HG03378 (cell line): ENCODE data around the gene MCTP2.

ENCODE experiments used
- ATAC-seq: cut with Tn5 transposase; IDR thresholded peaks from one replicate; pipeline ENCODE4 v1.9.1; 2021; ENCODE audit warnings: mild to moderate bottlenecking, moderate library complexity; ENCODE audit not compliant: unreplicated experiment

The MCTP2 gene

DNA sequence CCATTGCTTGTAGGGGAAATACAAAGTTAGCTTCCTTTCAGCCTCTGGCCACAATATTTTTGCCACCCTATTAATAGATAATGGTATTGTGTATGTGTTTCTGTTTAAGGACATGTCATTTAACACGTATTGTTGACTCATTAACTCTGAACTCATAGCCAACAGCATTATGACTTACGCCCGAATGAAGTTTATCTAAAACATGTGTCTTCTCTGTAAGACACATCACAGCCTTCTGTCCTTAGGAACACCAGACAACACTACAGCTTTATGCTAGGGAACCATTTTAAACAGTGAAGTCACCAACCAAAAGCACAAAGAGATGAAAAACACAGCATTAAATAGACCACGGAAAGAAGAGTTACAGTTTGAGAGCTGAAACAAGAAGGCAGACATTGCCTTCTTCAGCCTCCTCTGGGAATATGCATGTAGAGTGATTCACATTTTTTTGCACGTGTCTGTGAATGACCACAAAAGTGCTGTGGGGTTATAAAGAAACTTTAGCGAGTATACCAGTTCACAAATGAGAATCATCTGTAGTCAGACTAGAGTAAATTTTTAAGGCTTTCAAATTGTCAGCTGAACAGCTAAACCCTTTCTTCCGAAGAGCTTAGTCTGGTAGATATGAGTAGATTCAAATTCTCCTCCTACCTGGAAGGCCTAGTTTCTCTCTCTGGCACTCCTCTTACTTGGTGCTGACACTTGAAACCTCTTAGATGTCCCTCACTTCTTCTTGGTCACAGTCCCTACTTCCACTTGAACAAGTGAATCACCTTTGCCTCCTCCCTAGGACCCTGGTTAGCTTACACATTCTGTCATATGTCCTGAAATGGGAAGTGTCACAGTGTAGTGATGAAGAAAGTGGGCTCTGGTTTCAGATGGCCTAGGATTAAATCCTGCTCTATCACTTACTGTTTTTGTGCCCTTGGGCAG lies 32.2 kb downstream of the MCTP2 start:
- peak; percentile 87 for ATAC-seq

DNA sequence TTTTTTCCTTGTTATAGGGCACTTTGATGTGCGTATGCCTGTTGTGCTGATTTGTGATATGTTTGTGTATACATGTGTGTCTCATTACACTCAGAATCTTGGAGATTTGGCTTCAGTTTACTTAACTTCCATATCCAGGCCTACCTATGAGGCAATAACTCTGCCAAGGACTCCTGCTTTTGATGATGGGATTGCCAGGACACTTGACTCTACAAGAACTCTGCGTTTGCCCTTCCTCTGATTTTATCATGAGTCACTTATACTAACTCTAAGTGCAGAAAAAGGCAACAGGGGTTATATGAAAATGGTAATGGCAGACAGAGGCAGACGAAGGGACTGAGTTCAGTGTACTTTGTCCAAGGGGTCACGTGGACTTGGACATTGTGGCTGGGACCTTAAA lies 33.6 kb downstream of the MCTP2 start:
- ATAC-seq = no peak

DNA sequence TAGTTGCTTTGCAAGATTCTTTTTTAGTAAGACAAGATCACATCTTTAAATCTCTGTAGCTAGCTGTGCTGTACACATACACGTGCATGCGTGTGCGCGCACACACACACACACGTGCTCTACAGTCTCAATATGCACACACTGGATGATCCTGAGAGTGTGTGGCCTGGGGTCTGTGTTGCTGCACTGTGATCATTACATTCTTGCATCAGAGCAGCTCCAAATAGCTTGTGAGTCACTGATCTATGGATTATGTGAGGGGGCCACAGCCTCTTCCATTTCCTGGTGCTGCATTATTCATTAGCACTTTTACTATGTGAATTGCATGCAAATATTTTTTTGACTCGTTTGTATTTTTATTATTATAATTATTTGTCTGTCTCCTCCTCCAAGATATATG lies 34.6 kb downstream of the MCTP2 start:
- ATAC-seq = no peak

DNA sequence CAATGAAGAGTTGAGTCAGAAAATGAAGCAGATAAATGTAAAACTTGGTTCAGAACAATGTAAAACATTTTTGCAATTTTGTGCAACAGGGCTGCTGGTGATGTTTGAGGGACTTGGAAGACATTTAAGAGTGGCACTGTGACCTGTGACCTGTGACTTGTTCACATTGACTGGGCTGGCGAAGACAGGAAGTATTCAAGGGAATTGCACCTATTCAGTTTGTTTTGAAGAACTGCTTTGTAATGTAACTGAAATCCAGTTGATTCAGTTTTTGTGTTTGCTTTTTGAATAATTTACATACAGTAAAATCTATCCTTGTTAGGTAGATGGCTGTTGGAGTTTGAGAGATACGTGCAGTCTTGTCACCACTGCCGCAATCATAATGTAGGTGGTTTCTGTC lies 35.4 kb downstream of the MCTP2 start:
- no peak for ATAC-seq

DNA sequence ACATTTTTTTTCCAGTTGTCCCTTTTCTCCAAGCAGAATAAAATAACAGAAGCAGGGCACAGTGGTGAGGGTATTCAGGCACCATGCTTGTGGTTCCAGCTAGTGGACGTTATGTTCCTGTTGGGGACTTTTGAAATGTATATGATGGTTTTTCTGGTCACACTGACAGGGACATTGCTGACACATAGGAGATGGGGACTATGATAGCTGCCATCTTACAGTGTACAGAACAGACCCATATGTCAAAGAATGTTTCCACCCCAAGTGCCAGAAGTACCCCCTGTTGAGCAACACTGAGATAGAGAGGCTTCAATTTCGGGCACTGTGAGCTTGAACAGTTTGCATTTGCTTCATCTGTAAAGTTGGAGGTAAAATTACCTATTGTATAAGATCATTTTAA lies 38.6 kb downstream of the MCTP2 start:
- ATAC-seq = no peak

DNA sequence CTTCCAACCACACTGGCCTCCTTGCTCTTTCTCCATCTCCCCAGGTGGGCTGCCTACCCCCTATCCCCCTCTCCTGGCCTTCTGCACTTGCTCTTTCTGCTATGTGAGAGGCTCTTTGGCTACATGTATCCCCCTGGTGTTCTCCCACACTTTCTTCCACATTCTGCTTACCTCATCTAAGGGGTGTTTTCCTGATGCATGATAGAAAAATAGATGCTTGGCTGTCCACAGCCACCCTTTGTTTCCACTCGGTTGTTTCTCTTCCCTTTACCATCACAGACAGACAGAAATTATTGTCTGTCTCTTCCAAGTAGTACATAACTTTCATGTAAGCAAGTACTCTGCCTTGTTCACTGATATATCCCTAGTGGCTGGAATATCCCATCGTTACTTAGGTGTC lies 39.2 kb downstream of the MCTP2 start:
- ATAC-seq = no peak

DNA sequence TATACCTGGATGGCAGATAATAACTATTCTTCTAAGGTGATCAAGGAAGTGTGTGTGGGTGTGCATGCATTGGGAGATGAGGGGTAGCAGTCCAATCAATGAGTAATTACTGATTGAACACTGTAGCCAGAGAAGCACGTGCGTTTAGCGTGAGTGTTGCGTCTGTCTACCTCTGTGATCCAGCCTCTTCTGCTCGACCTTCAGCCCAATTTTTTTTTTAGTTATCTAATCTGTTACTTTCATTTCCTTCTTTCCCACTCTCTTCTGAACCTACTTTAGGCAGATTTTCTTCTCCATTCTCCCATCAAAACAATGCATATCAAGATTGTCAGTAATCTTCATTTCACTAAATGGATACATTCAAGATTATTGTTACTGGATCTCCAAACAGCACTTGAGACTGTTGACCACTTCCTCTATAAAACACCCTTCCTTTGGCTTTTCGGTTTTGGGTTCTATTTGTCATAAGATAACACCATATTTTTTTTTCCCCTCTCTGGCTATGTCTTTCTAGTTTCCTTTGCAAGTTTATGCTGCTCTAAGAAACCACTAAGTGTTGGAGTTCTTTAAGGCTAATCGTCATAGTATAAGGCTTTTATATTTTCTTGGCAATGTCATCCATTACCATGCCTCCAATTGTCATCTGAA lies 41.0 kb downstream of the MCTP2 start:
- ATAC-seq = peak; percentile 85

DNA sequence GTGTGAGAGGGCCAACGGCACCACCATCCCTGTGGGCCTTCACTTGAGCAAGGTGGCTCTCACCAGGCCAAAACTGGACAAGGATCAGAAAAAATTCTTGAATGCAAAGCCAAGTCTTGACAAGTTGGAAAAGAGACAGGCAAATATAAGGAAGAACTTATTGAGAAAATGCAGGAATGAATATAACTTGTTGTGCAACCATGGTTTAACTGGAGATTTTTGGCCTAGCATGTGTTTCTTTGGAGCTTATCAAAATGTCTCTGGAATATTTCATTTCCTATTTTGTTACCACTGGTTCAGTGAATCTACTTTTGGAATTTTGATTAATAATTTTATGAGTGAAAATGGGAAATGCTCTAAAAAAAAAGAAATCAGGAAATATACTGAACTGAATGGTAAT lies 42.5 kb downstream of the MCTP2 start:
- no peak for ATAC-seq

DNA sequence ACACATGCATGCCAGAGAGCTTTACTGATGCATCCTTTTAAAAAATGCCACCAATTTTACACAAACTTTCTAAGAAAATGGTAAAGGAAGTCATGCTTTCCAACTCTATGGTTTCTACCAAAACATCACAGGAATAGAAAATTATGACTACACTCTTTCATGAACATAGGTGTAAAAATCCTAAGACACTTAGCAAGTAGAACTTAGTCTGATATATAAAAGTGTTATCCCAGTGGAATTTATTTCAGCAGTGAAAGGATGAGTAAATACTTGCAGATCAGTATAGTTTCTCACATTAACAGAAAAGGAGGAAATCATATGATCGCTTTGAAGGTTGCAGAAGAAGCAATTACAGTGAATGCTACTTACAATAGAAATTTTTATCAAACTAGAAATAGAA lies 43.4 kb downstream of the MCTP2 start:
- ATAC-seq = no peak

DNA sequence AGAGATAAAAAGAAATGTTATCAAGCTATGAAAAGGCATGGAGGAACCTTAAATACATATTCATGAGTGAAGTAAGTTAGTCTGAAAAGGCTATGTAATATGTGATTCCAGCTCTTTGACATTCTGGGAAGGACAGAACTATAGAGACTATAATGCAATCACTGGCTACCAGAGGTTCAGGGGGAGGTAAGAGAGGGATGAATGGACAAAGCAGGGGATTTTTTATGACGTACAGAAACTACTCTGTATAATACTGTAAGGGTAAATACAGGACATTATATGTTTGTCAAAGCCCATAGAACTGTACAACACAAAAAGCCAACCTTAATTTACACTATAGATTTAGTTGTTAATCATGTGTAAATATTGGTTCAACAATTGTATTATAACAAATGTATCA lies 46.1 kb downstream of the MCTP2 start:
- ATAC-seq = no peak

DNA sequence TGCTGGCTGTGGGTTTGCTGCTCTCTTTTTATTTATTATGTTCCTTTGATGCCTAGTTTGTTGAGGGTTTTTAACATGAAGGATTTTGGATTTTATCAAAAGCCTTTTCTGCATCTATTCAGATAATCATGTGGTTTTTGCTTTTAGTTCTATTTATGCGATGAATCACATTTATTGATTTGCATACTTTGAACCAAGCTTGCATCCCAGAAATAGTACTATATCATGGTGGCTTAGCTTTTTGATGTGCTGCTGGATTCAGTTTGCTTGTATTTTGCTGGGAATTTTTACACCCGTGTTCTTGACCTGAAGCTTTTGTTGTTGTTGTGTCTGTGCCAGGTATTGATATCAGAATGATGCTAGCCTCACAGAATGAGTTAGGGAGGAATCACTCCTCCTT lies 48.4 kb downstream of the MCTP2 start:
- ATAC-seq = no peak

DNA sequence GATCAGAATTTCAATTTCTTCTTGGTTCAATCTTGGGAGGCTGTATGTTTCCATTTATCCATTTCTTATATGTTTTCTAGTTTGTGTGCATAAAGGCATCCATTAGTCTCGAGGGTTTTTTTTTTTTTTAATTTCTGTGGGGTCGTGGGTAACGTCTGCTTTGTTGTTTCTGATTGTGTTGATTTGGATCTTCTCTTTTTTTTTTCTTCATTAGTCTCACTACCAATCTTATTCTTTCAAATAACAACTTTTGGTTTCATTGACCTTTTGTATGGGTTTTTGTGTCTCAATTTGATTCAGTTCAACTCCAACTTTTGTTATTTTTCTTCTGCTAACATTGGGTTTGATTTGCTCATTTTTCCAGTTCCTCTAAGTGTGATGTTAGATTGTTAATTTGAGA lies 48.9 kb downstream of the MCTP2 start:
- ATAC-seq = no peak

DNA sequence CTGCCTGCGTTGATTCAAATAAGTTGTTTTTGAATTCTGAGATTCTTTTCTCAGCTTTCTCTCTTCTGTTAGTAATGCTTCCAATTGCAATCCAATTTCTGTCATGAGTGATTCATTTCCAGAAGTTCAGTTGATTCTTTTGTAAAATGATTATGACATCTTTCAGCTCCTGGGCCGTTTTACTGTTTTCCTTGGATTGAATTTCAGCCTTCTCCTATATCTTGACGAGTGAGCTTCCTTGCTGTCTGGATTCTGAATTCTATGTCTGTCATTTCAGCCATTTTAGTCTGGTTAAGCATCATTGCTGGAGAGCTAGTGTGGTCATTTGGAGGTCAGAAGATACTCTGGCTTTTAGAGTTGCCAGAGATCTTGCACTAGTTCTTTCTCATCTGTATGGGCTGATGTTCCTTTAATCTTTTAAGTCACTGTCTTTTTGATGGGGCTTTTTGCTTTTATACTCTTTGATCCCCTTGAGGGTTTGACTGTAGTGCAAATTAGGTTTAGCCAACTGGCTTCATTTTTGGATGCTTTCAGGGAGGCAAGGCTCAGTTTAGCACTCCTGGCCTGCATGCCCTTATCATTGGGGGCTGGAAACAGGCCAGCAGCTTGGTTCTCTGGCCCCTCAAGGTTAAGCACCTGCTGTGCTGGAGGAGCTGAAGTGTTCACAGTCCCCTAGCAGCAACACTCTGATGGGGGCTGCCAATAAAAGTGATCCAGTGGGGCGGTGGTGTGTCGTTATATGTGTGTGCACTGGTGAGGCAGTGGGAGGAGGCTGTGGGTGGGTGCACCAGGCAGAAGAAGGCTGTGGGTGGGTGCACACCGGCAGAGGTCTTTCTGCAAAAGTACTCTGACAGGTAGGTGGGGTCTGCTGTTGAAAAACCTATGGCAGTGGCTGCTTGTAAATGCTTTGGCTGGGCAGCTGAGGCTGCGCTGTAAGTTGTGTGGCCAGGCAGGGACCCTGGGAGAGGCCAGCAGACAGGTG lies 51.2 kb downstream of the MCTP2 start:
- ATAC-seq = no peak

DNA sequence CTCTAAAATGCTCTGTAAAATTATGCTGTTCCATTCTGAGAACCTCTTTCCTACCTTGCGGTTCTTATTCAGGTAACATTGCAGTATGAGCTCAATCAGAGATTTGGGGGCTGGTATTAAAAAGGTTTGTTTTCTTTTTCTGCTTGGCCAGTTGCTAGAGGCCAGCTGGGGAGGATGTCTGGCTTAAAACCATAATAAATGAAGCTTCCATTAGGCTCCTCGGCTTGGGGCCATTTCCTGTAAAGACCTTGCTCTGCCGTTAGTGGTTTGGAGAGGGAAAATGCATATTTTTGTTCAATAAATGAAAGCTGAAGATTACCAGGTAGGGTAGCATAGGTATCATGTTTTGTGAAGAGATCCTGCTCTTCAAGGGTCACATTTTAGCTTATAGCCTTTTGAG lies 55.2 kb downstream of the MCTP2 start:
- no peak for ATAC-seq

DNA sequence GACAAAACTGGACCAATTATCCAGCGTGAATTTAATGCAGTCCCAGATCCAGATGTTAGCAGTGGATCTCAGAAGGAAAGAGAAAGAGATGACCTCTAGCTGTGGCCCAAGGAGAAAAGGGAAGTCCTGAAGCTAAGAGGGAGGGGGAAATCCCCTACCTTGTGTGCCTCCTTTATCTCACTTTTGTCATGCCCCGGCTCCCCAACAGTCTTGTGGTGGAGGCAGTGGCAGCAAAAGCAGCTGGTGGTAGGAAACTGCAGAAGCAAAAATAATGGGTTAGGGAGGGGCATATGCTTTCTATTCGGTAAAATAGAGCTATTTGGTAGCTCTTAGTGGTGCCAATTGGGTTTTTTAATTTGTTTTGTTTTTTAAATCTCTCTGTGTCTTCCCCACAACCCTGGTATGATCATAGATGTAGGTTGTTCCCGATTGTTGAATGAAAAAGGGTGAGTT lies 56.5 kb downstream of the MCTP2 start:
- ATAC-seq = peak; percentile 98

DNA sequence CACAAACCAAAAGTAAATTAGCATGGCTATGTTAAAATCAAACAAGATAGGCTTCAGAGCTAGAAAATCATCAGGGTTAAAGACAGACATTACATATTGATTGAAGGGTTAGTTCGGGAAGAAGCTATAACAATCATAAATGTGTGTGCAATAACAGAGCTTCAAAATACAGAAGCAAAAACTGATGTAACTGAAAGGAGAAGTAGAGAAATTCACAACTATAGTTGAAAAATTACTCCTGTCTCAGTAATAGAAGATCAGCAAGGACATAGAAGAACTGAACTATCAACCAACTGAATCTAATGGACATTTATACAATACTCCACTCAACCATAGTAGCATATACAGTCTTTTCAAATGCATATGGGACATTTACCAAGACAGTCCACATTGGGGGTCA lies 59.4 kb downstream of the MCTP2 start:
- ATAC-seq = no peak

DNA sequence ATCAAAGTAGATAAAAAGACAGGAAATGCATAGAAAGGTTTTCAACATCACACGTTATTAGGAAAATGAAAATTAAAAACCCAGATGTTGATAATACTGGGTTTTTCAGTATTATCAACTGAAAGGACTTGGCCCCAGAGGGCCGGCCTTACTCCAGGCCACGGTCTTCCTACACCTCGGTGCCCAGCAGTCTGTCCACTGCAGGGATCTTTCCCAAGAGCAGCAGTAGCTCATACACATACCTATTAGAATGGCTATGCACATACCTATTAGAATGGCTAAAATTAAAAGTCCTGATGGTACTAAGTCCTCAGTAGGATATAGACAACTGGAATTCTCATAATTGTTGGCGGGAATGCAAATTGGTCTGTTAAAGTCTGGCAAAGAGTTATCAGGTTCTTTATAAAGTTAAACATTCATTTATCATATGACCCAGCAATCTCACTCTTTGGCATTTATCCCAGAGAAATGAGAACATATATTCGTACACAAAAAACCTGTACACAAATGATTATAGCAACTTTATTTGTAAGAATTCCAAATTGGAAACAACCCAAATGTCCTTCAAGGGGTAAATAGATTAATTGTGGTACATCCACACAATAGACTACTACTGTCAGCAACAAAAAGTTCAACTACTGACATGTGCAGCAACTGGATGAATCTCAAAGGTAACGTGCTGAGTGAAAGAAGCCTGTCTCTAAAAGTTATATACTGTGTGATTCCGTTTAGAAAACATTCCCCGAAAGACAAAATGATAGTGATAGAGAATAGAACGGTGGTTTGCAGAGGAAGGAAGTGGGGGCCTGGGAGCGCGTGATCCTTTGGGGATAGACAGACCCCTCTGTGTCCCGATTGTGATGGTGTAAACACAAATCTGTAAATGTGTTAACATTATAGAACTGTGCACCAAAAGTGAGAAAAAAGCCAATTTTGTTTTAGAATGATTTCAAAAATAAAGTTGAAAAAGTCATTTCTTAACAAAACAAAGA lies 62.3 kb downstream of the MCTP2 start:
- no peak for ATAC-seq

DNA sequence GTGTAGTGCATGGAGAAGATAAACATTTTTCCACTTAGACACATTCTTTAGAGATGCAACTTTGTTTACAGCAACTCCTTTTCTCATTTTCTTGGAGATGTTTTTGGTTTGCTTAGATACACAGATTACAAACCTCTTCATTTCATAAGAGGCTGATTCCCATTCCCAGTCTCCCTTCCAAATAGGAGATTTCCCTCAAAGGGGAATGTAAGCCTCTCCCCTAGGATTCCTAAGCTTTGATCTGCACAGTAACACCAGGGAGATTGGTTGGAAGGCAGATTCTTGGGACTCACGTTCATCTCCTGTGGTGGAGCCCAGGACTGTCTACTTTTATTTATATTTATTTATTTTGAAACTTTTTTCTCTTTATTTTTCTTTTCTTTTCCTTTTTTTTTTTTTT lies 63.2 kb downstream of the MCTP2 start:
- no peak for ATAC-seq

DNA sequence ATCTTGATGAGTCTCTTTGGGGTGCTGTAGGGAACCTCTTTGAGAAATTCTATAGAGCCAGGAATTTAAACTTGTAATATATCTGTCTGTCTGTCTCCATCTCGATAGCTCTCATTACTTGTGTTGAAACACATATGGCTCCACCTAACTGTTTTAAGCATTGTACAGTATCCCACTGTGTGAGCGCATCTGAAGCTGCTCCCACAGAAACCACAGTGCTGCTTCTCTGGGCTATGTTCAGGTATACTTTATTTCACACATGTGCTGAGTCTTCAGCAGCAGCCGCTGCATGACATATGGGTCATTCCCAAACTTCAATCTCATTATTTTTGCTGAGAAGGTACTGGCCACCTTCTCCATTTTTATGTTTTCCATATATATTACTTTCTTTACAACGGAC lies 63.9 kb downstream of the MCTP2 start:
- ATAC-seq = no peak

DNA sequence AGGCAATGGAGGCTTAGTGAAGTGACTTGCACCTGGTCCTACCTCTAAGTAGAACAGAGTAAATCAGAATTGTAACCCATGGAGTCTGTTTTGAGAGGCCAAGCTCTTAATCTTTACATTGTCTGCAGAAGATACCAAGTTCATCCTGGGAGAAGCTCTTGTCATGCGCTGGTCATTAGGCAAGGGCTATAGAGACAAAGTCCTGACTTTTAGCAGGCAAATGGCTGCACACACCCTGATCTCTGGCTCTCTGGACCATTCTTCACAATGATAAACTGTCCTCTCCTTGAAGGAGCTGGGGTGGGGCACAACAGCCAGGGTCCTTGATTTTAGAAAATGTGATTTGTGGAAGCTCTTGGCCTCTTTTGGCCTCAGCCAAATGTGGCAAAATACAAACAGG lies 65.4 kb downstream of the MCTP2 start:
- ATAC-seq = no peak
